Measurements from ENCODE around the gene GOLGA6L26.
"Not testable (repeated sequence)": the region's sequence is repeated elsewhere in the genome, so short reads cannot be mapped to it uniquely, and the experiment has no call there.

GRCh38 chr15:23303246-23303645 is 30.8 kb downstream of the GOLGA6L26 start:
- not testable (repeated sequence) for TF ChIP-seq CTCF (conservative IDR thresholded peaks at IDR 0.05 in 1 of 2, IDR thresholded peaks at IDR 0.05 in 1 of 2; ENCODE audit: low read depth in 1 of 2, low read length in 2 of 2); EZH2 (IDR thresholded peaks at IDR 0.05; ENCODE audit: low read length, missing control alignments)
